Effector CD4-positive, alpha-beta T cell (primary cell): ENCODE data around the gene NDUFV3.
"Not testable (repeated sequence)": the region's sequence is repeated elsewhere in the genome, so short reads cannot be mapped to it uniquely, and the experiment has no call there.

Experiments used
- DNase-seq: peaks from one replicate; pipeline ENCODE4 v3.0.0-alpha.2; 2020

Gene NDUFV3

GRCh38 chr21:42937034-42937940, 44.2 kb downstream of the NDUFV3 start:
- DNase-seq: not testable (repeated sequence)

- DNase-seq: no peak
Observed at GRCh38 chr21:42937960-42938605, 45.0 kb downstream of the NDUFV3 start.

GRCh38 chr21:42938606-42938995, 45.5 kb downstream of the NDUFV3 start:
- DNase-seq: not testable (repeated sequence)

- DNase-seq: no peak
Observed at GRCh38 chr21:42939582-42940413, 46.7 kb downstream of the NDUFV3 start.

GRCh38 chr21:42941696-42942085, 48.6 kb downstream of the NDUFV3 start:
- no peak for DNase-seq

- no peak for DNase-seq
Observed at GRCh38 chr21:42942244-42942643, 49.1 kb downstream of the NDUFV3 start.

- DNase-seq: not testable (repeated sequence)
Observed at GRCh38 chr21:42949094-42949755, 56.1 kb downstream of the NDUFV3 start.

GRCh38 chr21:42951193-42951592, 58.1 kb downstream of the NDUFV3 start:
- not testable (repeated sequence) for DNase-seq

- DNase-seq: no peak
Observed at GRCh38 chr21:42956824-42957630, 63.9 kb downstream of the NDUFV3 start.

GRCh38 chr21:42958122-42958521, 65.0 kb downstream of the NDUFV3 start:
- not testable (repeated sequence) for DNase-seq

- DNase-seq: no peak
Observed at GRCh38 chr21:42959728-42960127, 66.6 kb downstream of the NDUFV3 start.

GRCh38 chr21:42962380-42963007, 69.4 kb downstream of the NDUFV3 start:
- no peak for DNase-seq
